WTC11 (cell line): ENCODE results near the gene DOK1. TPM values are rescaled to one million over a fixed set of nuclear protein-coding genes. Genes with fewer than 3 reads are reported as not detected.

ENCODE experiments used
- ATAC-seq: fragments of 200-7000 bp; cut with Tn5 transposase; 2 replicates; pipeline ENCODE4 v1.10.0; 2021; ENCODE audit warnings: mild to moderate bottlenecking, moderate library complexity
- CTCF ChIA-PET: fragments of 300-600 bp; sonication (Branson Sonifier 250); formaldehyde crosslinking; loops from one replicate; lab custom pipeline; 2021; ENCODE audit warnings: antibody characterized with exemption; lab: Charles Lee
- POLR2A ChIA-PET: fragments of 350-600 bp; sonication (Branson Sonifier 250); formaldehyde crosslinking; loops from one replicate; lab custom pipeline; 2021; ENCODE audit warnings: antibody characterized with exemption; lab: Charles Lee
- DNase-seq: peaks from one replicate; pipeline ENCODE4 v3.0.0; 2021; ENCODE audit warnings: low spot score
- H3K27ac Mint-ChIP-seq: 2 replicates; pipeline ENCODE4 v1.8.0; 2021; ENCODE audit warnings: mixed read lengths
- H3K27me3 Mint-ChIP-seq: 2 replicates; pipeline ENCODE4 v1.8.0; 2021; ENCODE audit warnings: low read depth, mild to moderate bottlenecking, moderate library complexity, mixed read lengths
- H3K36me3 Mint-ChIP-seq: 2 replicates; pipeline ENCODE4 v1.8.0; 2021; ENCODE audit warnings: mixed read lengths
- H3K4me1 Mint-ChIP-seq: 2 replicates; pipeline ENCODE4 v1.8.0; 2022; ENCODE audit warnings: mixed read lengths
- H3K4me3 Mint-ChIP-seq: 2 replicates; pipeline ENCODE4 v1.8.0; 2021; ENCODE audit warnings: mild to moderate bottlenecking, moderate library complexity, mixed read lengths
- H3K9me3 Mint-ChIP-seq: 2 replicates; pipeline ENCODE4 v1.8.0; 2021; ENCODE audit warnings: mixed read lengths
- CBFB ChIP-seq: sonication (generic); formaldehyde crosslinking; IDR thresholded peaks from 2 replicates; pipeline ENCODE4 v1.8.1; 2022; ENCODE audit warnings: mild to moderate bottlenecking, low read depth, missing genetic modification reagents
- ESRRA ChIP-seq: sonication (generic); formaldehyde crosslinking; IDR thresholded peaks from 2 replicates; pipeline ENCODE4 v1.8.1; 2022; ENCODE audit warnings: mild to moderate bottlenecking, missing genetic modification reagents, borderline replicate concordance
- FOXP1 ChIP-seq: sonication (generic); formaldehyde crosslinking; IDR thresholded peaks from 2 replicates; pipeline ENCODE4 v1.8.0; 2022; ENCODE audit warnings: missing genetic modification reagents, mild to moderate bottlenecking, moderate library complexity, borderline replicate concordance
- MXD4 ChIP-seq: fragments of 250-450 bp; sonication (Bioruptor Pico); IDR thresholded peaks from 2 replicates; pipeline ENCODE4 v1.8.0; 2021; ENCODE audit warnings: mild to moderate bottlenecking, moderate library complexity, borderline replicate concordance
- NFYB ChIP-seq: sonication (generic); formaldehyde crosslinking; conservative IDR thresholded peaks from 2 replicates; pipeline ENCODE4 v1.8.0; 2022; ENCODE audit warnings: low read depth, missing genetic modification reagents
- RELA ChIP-seq: sonication (generic); formaldehyde crosslinking; IDR thresholded peaks from 2 replicates; pipeline ENCODE4 v1.8.1; 2022; ENCODE audit warnings: missing genetic modification reagents, mild to moderate bottlenecking, borderline replicate concordance
- SMAD3 ChIP-seq: sonication (generic); formaldehyde crosslinking; IDR thresholded peaks from 2 replicates; pipeline ENCODE4 v1.8.0; 2022; ENCODE audit warnings: missing genetic modification reagents, mild to moderate bottlenecking, borderline replicate concordance
- SMAD4 ChIP-seq: sonication (generic); formaldehyde crosslinking; IDR thresholded peaks from 2 replicates; pipeline ENCODE4 v1.8.0; 2022; ENCODE audit warnings: mild to moderate bottlenecking, missing genetic modification reagents
- SP1 ChIP-seq: sonication (generic); formaldehyde crosslinking; conservative IDR thresholded peaks from 2 replicates; pipeline ENCODE4 v1.8.1; 2022; ENCODE audit warnings: missing genetic modification reagents
- TCF7 ChIP-seq: sonication (generic); formaldehyde crosslinking; IDR thresholded peaks from 2 replicates; pipeline ENCODE4 v1.8.0; 2022; ENCODE audit warnings: mild to moderate bottlenecking, low read depth, missing genetic modification reagents, moderate library complexity
- TP53 ChIP-seq: sonication (generic); formaldehyde crosslinking; IDR thresholded peaks from 2 replicates; pipeline ENCODE4 v1.8.1; 2023; ENCODE audit warnings: mild to moderate bottlenecking, missing genetic modification reagents
- ZNF138 ChIP-seq: sonication (generic); formaldehyde crosslinking; conservative IDR thresholded peaks from 2 replicates; pipeline ENCODE4 v1.8.1; 2022; ENCODE audit warnings: mild to moderate bottlenecking, moderate library complexity, missing genetic modification reagents
- total RNA-seq: library from RNA; stranded (reverse); gene quantifications from 3 replicates; pipeline ENCODE4 v1.2.3, GENCODE V29; 2021
- TF ChIP-seq, protein P1 (sequence below): fragments of 250-450 bp; sonication (Bioruptor Pico); IDR thresholded peaks from 2 replicates; pipeline ENCODE4 v1.9.0; 2021; ENCODE audit warnings: moderate library complexity, mild to moderate bottlenecking, inconsistent platforms, borderline replicate concordance
- TF ChIP-seq, protein P2 (sequence below): fragments of 250-450 bp; sonication (Bioruptor Pico); IDR thresholded peaks from 2 replicates; pipeline ENCODE4 v1.9.0; 2021; ENCODE audit warnings: mild to moderate bottlenecking, borderline replicate concordance
- TF ChIP-seq, protein P3 (sequence below): sonication (generic); formaldehyde crosslinking; IDR thresholded peaks from 2 replicates; pipeline ENCODE4 v1.8.0; 2022; ENCODE audit warnings: mild to moderate bottlenecking, missing genetic modification reagents
- TF ChIP-seq, protein P4 (sequence below): fragments of 200-600 bp; IDR thresholded peaks from 2 replicates; pipeline ENCODE4 v1.8.0; 2022; ENCODE audit warnings: antibody characterized with exemption
- TF ChIP-seq, protein P5 (sequence below): sonication (generic); formaldehyde crosslinking; IDR thresholded peaks from 2 replicates; pipeline ENCODE4 v1.8.0; 2022; ENCODE audit warnings: mild to moderate bottlenecking, missing genetic modification reagents
- TF ChIP-seq, protein P6 (sequence below): sonication (generic); formaldehyde crosslinking; IDR thresholded peaks from 2 replicates; pipeline ENCODE4 v1.8.1; 2023; ENCODE audit warnings: mild to moderate bottlenecking, moderate library complexity, missing genetic modification reagents
- TF ChIP-seq, protein P7 (sequence below): sonication (generic); formaldehyde crosslinking; IDR thresholded peaks from 2 replicates; pipeline ENCODE4 v1.8.1; 2022; ENCODE audit warnings: missing genetic modification reagents, borderline replicate concordance
- TF ChIP-seq, protein P8 (sequence below): sonication (generic); formaldehyde crosslinking; IDR thresholded peaks from 2 replicates; pipeline ENCODE4 v1.8.1; 2023; ENCODE audit warnings: mild to moderate bottlenecking, missing genetic modification reagents

DOK1 gene
- total RNA-seq, 1 experiment from 2014 or later, result 15.9 TPM

DNA sequence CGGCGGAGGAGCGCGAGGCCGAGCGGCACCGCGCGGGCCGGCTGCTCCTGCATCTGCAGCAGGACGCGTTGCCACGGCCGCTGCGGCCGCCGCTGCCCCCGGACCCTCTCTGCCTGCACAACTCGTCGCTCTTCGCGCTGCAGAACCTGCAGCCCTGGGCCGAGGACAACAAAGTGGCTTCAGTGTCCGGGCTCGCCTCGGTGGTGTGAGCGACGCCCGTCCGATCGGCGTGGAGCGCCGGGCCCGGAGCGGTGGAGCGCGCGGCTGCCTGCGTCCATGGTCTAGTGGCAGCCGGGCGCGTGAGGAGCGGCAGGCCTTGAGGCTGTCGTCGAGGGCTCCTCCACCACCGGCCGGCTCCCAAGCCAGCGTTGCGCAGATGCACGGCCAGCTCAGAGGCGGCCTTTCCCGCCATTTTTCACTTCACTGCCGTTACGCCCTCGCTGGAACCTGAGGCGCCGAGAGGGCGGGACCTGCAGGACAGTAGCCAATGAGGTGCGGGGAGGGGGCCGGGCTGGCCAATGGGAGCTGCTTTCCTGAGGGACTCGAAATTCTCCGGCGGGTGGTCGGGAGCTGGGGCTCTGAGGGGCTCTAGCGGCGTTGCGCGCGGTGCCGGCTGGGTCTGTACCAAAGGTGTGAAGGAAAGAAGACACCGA is 38.4 kb upstream of the DOK1 start (continued):
- TF ChIP-seq, protein P1, sequence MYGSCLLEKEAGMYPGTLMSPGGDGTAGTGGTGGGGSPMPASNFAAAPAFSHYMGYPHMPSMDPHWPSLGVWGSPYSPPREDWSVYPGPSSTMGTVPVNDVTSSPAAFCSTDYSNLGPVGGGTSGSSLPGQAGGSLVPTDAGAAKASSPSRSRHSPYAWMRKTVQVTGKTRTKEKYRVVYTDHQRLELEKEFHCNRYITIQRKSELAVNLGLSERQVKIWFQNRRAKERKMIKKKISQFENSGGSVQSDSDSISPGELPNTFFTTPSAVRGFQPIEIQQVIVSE (CRISPR knock-in tag), result no peak
- TF ChIP-seq NFYB (CRISPR knock-in tag) (peak; percentile 84), TCF7 (CRISPR knock-in tag) (peak; percentile 84; the same call in 1 of the 2 replicates), SMAD3 (peak; percentile 42; the same call in 1 of the 2 replicates), SP1 (peak; percentile 71), CBFB (no peak), FOXP1 (peak; percentile 97), ZNF138 (peak; percentile 30; the same call in 1 of the 2 replicates), SMAD4 (CRISPR knock-in tag) (peak; percentile 85), RELA (peak; percentile 88), TP53 (CRISPR knock-in tag) (peak; percentile 96), ESRRA (CRISPR knock-in tag) (peak; percentile 76; the same call in 1 of the 2 replicates), MXD4 (CRISPR knock-in tag) (no peak)
- TF ChIP-seq, protein P2, sequence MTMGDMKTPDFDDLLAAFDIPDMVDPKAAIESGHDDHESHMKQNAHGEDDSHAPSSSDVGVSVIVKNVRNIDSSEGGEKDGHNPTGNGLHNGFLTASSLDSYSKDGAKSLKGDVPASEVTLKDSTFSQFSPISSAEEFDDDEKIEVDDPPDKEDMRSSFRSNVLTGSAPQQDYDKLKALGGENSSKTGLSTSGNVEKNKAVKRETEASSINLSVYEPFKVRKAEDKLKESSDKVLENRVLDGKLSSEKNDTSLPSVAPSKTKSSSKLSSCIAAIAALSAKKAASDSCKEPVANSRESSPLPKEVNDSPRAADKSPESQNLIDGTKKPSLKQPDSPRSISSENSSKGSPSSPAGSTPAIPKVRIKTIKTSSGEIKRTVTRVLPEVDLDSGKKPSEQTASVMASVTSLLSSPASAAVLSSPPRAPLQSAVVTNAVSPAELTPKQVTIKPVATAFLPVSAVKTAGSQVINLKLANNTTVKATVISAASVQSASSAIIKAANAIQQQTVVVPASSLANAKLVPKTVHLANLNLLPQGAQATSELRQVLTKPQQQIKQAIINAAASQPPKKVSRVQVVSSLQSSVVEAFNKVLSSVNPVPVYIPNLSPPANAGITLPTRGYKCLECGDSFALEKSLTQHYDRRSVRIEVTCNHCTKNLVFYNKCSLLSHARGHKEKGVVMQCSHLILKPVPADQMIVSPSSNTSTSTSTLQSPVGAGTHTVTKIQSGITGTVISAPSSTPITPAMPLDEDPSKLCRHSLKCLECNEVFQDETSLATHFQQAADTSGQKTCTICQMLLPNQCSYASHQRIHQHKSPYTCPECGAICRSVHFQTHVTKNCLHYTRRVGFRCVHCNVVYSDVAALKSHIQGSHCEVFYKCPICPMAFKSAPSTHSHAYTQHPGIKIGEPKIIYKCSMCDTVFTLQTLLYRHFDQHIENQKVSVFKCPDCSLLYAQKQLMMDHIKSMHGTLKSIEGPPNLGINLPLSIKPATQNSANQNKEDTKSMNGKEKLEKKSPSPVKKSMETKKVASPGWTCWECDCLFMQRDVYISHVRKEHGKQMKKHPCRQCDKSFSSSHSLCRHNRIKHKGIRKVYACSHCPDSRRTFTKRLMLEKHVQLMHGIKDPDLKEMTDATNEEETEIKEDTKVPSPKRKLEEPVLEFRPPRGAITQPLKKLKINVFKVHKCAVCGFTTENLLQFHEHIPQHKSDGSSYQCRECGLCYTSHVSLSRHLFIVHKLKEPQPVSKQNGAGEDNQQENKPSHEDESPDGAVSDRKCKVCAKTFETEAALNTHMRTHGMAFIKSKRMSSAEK, result no peak
- TF ChIP-seq, protein P3, sequence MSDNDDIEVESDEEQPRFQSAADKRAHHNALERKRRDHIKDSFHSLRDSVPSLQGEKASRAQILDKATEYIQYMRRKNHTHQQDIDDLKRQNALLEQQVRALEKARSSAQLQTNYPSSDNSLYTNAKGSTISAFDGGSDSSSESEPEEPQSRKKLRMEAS (CRISPR knock-in tag), result peak; percentile 99
- TF ChIP-seq, protein P4, sequence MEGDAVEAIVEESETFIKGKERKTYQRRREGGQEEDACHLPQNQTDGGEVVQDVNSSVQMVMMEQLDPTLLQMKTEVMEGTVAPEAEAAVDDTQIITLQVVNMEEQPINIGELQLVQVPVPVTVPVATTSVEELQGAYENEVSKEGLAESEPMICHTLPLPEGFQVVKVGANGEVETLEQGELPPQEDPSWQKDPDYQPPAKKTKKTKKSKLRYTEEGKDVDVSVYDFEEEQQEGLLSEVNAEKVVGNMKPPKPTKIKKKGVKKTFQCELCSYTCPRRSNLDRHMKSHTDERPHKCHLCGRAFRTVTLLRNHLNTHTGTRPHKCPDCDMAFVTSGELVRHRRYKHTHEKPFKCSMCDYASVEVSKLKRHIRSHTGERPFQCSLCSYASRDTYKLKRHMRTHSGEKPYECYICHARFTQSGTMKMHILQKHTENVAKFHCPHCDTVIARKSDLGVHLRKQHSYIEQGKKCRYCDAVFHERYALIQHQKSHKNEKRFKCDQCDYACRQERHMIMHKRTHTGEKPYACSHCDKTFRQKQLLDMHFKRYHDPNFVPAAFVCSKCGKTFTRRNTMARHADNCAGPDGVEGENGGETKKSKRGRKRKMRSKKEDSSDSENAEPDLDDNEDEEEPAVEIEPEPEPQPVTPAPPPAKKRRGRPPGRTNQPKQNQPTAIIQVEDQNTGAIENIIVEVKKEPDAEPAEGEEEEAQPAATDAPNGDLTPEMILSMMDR, result no peak
- TF ChIP-seq, protein P5, sequence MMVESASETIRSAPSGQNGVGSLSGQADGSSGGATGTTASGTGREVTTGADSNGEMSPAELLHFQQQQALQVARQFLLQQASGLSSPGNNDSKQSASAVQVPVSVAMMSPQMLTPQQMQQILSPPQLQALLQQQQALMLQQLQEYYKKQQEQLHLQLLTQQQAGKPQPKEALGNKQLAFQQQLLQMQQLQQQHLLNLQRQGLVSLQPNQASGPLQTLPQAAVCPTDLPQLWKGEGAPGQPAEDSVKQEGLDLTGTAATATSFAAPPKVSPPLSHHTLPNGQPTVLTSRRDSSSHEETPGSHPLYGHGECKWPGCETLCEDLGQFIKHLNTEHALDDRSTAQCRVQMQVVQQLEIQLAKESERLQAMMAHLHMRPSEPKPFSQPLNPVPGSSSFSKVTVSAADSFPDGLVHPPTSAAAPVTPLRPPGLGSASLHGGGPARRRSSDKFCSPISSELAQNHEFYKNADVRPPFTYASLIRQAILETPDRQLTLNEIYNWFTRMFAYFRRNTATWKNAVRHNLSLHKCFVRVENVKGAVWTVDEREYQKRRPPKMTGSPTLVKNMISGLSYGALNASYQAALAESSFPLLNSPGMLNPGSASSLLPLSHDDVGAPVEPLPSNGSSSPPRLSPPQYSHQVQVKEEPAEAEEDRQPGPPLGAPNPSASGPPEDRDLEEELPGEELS (CRISPR knock-in tag), result peak; percentile 96

DNA sequence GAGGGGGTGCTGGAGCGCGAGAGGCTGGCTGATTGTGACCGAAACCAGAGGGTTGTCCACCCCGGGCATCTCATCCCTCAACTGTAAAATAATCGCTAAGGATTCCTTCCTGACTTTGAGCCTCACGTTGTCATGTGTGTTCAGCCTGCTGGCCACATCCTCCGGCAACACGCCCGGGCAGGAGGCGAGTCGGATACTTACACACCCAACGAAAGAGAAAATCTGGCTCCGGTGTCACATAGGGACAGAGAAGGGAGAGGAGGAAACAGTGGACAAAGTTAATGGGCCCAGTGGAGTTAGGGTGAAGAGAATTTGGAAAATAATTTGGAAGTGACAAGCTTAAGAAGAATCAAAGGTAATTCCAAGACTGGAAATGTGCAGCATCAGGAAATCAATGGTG is 37.9 kb upstream of the DOK1 start:
- ATAC-seq (no peak), DNase-seq (no peak)
- TF ChIP-seq, protein P6, sequence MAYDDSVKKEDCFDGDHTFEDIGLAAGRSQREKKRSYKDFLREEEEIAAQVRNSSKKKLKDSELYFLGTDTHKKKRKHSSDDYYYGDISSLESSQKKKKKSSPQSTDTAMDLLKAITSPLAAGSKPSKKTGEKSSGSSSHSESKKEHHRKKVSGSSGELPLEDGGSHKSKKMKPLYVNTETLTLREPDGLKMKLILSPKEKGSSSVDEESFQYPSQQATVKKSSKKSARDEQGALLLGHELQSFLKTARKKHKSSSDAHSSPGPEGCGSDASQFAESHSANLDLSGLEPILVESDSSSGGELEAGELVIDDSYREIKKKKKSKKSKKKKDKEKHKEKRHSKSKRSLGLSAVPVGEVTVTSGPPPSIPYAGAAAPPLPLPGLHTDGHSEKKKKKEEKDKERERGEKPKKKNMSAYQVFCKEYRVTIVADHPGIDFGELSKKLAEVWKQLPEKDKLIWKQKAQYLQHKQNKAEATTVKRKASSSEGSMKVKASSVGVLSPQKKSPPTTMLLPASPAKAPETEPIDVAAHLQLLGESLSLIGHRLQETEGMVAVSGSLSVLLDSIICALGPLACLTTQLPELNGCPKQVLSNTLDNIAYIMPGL (CRISPR knock-in tag), result no peak; the same call in 1 of the 2 replicates
- TF ChIP-seq, protein P7, sequence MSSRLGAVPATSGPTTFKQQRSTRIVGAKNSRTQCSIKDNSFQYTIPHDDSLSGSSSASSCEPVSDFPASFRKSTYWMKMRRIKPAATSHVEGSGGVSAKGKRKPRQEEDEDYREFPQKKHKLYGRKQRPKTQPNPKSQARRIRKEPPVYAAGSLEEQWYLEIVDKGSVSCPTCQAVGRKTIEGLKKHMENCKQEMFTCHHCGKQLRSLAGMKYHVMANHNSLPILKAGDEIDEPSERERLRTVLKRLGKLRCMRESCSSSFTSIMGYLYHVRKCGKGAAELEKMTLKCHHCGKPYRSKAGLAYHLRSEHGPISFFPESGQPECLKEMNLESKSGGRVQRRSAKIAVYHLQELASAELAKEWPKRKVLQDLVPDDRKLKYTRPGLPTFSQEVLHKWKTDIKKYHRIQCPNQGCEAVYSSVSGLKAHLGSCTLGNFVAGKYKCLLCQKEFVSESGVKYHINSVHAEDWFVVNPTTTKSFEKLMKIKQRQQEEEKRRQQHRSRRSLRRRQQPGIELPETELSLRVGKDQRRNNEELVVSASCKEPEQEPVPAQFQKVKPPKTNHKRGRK (CRISPR knock-in tag), result 0 out of 2 replicates have a peak, but pooled peaks have one; percentile 12
- TF ChIP-seq, protein P8, sequence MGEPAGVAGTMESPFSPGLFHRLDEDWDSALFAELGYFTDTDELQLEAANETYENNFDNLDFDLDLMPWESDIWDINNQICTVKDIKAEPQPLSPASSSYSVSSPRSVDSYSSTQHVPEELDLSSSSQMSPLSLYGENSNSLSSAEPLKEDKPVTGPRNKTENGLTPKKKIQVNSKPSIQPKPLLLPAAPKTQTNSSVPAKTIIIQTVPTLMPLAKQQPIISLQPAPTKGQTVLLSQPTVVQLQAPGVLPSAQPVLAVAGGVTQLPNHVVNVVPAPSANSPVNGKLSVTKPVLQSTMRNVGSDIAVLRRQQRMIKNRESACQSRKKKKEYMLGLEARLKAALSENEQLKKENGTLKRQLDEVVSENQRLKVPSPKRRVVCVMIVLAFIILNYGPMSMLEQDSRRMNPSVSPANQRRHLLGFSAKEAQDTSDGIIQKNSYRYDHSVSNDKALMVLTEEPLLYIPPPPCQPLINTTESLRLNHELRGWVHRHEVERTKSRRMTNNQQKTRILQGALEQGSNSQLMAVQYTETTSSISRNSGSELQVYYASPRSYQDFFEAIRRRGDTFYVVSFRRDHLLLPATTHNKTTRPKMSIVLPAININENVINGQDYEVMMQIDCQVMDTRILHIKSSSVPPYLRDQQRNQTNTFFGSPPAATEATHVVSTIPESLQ (CRISPR knock-in tag), result no peak
- Mint-ChIP-seq H3K36me3 (peaks cover 9% of the 10 kb centered on the region), H3K9me3 (peaks cover 8% of the 10 kb centered on the region), H3K4me1 (peaks cover 16% of the 10 kb centered on the region), H3K4me3 (no peak overlapping the region), H3K27ac (no peak overlapping the region), H3K27me3 (peaks cover 98% of the 10 kb centered on the region)
- CTCF ChIA-PET, result interaction anchor here (0.6 to 1.9 kb wide), 5 partner anchors 10 to 34 kb away, joined by 3 to 8 read pairs (median 4); partner anchors contain the start of genes AUP1, CCDC142, DQX1 and HTRA2
- POLR2A ChIA-PET, result interaction anchor here (1.0 to 1.1 kb wide), 3 partner anchors 8 to 70 kb away, joined by 3 to 8 read pairs (median 4); no protein-coding TSS in a partner anchor
